HL-60 (cell line): ENCODE data around the gene URB2.

Source experiments
- DNase-seq, 2 experiments: peaks; one replicate each; pipeline ENCODE4 v3.0.0-alpha.2; 2010 to 2020; ENCODE audit warnings: low read depth in 1 of 2, low spot score in 1 of 2
- H3K27ac ChIP-seq: fragments of 250-450 bp; sonication (Bioruptor Pico); replicated peaks from 2 replicates; pipeline ENCODE4 v1.5.1; 2020; ENCODE audit warnings: mild to moderate bottlenecking, moderate library complexity
- H3K27me3 ChIP-seq: fragments of 250-450 bp; sonication (Bioruptor Pico); 2 replicates; pipeline ENCODE4 v1.5.1; 2021; ENCODE audit warnings: mild to moderate bottlenecking, moderate library complexity; ENCODE audit not compliant: insufficient read depth, poor library complexity, severe bottlenecking
- H3K4me3 ChIP-seq: replicated peaks from 2 replicates; pipeline ENCODE4 v1.5.1; 2011; ENCODE audit warnings: mild to moderate bottlenecking, control low read depth, low read length; ENCODE audit not compliant: insufficient read depth
- GABPA ChIP-seq: IDR thresholded peaks from 2 replicates; pipeline ENCODE4 v1.6.1; 2012; ENCODE audit warnings: low read depth
- POLR2AphosphoS5 ChIP-seq: IDR thresholded peaks from 2 replicates; pipeline ENCODE4 v1.6.1; 2012; ENCODE audit warnings: low read depth
- SPI1 ChIP-seq: IDR thresholded peaks from 2 replicates; pipeline ENCODE4 v1.6.1; 2012; ENCODE audit warnings: low read depth, mild to moderate bottlenecking, borderline replicate concordance
- TF ChIP-seq, protein P1 (sequence below): IDR thresholded peaks from 2 replicates; pipeline ENCODE4 v1.6.1; 2012; ENCODE audit warnings: low read depth; ENCODE audit not compliant: insufficient replicate concordance
- TF ChIP-seq, protein P2 (sequence below): IDR thresholded peaks from one replicate; pipeline ENCODE4 v1.5.1; 2011; ENCODE audit warnings: low read length, control low read depth, inconsistent platforms; ENCODE audit not compliant: insufficient read depth

The URB2 gene

DNA sequence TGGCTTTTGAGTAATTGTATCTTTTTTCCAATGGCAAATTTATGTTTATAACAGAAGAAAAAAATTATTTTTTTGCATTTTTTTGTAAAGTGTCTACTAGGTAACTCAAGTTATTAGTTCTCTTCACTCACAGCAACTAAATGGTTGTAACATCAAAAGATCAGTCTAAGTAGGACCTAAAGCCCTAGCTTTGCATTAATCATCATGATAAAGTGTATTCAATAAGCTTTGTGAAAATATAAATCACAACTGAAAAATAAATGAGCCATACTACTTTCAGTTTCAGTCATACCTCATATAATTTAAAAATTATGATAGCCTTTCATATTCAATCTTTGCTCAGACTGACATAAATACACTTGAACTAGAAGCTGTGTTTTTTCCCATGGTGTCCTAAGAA lies 7.0 kb upstream of the URB2 start:
- Histone ChIP-seq H3K27ac (no peak overlapping the region), H3K27me3 (no peaks in the 10 kb centered on the region), H3K4me3 (no peak overlapping the region)
- TF ChIP-seq GABPA, result no peak
- TF ChIP-seq, protein P1, sequence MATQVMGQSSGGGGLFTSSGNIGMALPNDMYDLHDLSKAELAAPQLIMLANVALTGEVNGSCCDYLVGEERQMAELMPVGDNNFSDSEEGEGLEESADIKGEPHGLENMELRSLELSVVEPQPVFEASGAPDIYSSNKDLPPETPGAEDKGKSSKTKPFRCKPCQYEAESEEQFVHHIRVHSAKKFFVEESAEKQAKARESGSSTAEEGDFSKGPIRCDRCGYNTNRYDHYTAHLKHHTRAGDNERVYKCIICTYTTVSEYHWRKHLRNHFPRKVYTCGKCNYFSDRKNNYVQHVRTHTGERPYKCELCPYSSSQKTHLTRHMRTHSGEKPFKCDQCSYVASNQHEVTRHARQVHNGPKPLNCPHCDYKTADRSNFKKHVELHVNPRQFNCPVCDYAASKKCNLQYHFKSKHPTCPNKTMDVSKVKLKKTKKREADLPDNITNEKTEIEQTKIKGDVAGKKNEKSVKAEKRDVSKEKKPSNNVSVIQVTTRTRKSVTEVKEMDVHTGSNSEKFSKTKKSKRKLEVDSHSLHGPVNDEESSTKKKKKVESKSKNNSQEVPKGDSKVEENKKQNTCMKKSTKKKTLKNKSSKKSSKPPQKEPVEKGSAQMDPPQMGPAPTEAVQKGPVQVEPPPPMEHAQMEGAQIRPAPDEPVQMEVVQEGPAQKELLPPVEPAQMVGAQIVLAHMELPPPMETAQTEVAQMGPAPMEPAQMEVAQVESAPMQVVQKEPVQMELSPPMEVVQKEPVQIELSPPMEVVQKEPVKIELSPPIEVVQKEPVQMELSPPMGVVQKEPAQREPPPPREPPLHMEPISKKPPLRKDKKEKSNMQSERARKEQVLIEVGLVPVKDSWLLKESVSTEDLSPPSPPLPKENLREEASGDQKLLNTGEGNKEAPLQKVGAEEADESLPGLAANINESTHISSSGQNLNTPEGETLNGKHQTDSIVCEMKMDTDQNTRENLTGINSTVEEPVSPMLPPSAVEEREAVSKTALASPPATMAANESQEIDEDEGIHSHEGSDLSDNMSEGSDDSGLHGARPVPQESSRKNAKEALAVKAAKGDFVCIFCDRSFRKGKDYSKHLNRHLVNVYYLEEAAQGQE, result no peak
- TF ChIP-seq POLR2AphosphoS5, result no peak
- TF ChIP-seq SPI1, result no peak
- TF ChIP-seq, protein P2, sequence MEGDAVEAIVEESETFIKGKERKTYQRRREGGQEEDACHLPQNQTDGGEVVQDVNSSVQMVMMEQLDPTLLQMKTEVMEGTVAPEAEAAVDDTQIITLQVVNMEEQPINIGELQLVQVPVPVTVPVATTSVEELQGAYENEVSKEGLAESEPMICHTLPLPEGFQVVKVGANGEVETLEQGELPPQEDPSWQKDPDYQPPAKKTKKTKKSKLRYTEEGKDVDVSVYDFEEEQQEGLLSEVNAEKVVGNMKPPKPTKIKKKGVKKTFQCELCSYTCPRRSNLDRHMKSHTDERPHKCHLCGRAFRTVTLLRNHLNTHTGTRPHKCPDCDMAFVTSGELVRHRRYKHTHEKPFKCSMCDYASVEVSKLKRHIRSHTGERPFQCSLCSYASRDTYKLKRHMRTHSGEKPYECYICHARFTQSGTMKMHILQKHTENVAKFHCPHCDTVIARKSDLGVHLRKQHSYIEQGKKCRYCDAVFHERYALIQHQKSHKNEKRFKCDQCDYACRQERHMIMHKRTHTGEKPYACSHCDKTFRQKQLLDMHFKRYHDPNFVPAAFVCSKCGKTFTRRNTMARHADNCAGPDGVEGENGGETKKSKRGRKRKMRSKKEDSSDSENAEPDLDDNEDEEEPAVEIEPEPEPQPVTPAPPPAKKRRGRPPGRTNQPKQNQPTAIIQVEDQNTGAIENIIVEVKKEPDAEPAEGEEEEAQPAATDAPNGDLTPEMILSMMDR, result no peak
- no peak for DNase-seq

DNA sequence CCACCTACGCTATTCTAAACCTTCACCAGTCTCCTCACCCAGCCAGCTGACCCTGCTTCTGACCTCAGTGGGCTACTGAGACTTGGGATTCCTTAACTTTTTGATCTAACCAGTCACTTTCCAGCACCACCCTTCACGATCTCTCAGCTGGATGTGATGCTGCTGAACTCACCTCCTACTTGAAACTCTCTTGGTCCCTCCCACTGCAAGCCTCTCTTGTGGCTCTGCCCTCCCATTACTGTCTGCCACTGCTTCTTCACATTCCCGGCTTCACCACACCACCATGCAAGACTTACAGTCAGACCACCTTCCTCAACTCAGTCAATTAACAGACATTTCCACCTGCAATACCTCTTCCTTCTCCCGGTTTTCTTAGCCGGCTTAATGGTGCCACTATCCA lies 6.4 kb upstream of the URB2 start:
- H3K4me3 ChIP-seq, result no peak overlapping the region
- TF ChIP-seq, protein P2, result no peak
- TF ChIP-seq, protein P1, result no peak
- no peak for TF ChIP-seq GABPA
- no peak overlapping the region for H3K27ac ChIP-seq
- no peak for DNase-seq
- no peaks in the 10 kb centered on the region for H3K27me3 ChIP-seq

DNA sequence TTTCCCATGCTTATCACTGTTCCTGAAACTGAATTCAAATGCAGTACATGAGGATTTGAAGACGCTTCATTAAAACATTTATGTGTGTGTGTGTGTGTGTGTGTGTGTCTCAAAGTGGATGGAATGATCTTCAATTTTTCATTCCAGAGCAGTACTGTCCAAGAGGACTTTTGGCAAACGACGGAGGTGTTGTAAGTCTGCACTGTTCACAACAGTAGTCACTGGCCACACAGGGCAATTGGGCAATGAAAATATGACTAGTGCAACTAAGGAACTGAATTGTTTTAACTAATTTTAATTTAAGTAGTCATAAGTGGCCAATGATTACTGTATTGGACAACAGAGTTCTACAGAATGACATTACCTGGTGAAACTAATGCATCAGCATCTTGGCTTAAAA lies 5.2 kb upstream of the URB2 start:
- no peak overlapping the region for H3K4me3 ChIP-seq
- no peak overlapping the region for H3K27ac ChIP-seq
- peak; percentile 9 to 49 for DNase-seq
- TF ChIP-seq SPI1 (no peak), POLR2AphosphoS5 (no peak), GABPA (no peak)
- TF ChIP-seq, protein P2, result no peak
- TF ChIP-seq, protein P1, result no peak
- H3K27me3 ChIP-seq, result no peaks in the 10 kb centered on the region
